Effector CD8-positive, alpha-beta T cell (primary cell): ENCODE data around the gene PRICKLE1.

Experiments used
- DNase-seq: peaks from one replicate; lab custom pipeline; 2025; lab: John Stamatoyannopoulos, UW

Gene PRICKLE1

GRCh38 chr12:42450248-42450647 lies 139.3 kb downstream of the PRICKLE1 start:
- no peak for DNase-seq

DNA sequence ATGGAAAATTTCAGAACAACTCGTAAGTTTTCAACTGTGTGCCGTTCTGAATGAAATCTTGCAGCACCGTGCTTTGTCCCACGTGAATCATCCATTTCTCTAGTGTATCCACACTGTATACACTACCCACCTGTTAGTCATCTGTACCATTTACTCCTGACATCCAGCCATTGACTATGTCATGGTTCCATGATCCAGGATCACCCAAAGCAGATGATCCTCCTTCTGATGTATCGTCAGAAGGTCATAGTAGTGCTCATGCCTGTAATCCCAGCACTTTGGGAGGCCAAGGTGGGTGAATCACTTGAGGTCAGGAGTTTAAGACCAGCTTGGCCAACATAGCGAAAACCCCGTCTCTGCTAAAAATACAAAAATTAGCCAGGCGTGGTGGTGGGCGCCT lies 140.7 kb downstream of the PRICKLE1 start:
- no peak for DNase-seq

DNA sequence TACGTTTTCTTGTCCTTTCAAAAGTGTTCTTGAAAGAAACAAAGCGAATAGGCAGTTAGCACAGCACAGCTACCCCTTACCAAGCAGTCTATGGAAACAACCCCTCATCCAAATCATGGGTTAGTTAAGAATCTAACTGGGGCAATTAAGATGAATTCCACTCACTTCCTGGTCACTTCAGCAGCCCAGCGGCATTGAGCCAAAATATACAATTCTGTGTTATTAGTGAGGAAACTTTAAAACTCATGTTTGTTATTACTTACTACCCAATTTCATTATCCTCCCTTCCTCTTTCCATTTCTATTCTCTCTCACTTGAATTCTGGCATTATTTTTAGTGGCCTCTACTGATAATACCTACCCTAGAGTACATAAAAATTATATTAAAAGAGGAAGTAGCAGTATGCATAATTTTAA lies 142.2 kb downstream of the PRICKLE1 start:
- no peak for DNase-seq

GRCh38 chr12:42446761-42447160 lies 142.8 kb downstream of the PRICKLE1 start:
- no peak for DNase-seq

- DNase-seq = no peak
Observed at GRCh38 chr12:42445891-42446290, 143.7 kb downstream of the PRICKLE1 start.

- DNase-seq = no peak
Observed at GRCh38 chr12:42444192-42444943, 145.2 kb downstream of the PRICKLE1 start.

DNA sequence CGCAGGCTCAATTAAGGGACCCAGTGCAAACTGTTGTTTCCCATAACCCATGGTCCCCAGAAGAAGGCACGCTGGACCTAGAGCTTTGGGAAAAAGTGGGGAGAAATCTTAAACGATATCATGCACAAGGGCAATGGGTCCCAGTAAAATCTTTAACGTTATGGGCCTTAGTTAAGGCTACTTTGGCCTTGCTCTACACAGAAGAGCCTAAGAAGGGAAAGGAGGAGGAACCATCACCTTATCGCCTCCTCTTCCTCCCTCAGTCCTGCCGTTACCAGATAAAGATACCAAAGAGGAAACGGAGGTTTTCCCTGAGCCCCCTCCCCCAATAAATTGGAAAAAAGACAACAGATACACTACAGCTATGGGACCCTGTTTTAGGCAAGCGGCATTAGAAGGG lies 146.7 kb downstream of the PRICKLE1 start:
- no peak for DNase-seq

DNA sequence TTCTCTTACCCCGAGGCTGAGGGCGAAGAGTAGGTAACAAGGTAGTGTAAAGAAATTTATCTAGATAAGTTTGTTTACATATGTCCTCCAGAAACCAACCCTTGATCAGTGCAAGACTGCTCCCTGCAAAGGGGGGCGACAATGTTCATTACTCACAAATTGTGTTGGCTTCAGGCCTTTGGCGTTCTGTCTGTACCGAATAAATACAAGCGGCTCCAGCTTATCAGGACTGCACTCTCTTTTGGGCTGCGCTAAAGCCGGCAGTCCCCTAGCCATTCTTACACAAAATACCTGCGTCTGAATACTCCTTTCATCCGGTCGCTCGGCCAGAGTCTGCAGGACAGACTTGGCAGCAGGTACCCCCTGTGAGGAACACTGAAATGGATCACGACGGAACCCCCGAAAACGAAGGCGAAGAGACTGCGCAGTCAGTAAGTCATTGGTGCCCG lies 147.2 kb downstream of the PRICKLE1 start:
- no peak for DNase-seq

DNA sequence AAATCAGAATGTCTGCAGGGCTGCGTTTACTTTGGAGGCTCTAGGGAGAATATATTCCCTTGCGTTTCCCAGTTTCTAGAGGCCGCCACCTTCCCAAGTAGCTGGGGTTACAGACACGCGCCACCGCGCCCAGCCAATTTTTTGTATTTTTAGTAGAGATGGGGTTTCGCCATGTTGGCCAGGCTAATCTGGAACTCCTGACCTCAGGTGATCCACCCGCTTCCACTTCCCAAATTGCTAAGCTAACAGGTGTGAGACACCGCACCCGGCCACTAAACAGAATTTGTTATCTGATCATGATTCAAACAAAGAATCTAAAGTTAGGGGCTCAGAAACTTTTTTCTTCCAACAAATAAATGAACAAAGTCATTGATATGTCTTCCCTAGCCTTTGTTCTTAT lies 148.9 kb downstream of the PRICKLE1 start:
- DNase-seq = no peak

DNA sequence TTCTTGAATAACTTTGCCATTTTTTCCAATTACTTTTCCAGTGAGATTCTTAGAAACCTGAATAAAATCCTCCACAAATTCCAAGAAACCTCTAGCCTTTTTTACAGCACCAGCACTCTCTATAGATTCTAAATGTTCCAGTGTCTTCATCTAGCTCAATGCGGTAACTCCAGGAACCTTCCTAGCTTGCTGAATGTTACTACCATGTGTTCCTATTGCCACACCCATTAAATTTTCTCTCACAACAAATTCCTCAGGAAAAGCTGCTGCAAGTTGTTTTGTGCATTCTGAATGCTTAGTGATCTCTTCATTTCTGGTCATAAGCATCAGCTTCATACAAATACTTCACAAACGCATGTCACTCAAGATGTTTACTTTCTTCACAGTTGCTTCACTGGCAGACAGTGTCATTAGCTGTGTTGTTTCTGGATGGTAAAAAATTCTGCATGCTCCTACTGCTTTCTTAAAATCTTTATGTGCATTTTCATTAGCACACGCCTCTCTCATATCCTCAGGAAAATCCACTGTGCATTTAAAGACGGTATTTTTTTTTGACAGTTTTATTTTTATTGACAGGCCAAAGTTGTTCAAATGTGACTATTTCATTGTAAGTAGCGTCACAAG lies 156.9 kb downstream of the PRICKLE1 start:
- no peak for DNase-seq

DNA sequence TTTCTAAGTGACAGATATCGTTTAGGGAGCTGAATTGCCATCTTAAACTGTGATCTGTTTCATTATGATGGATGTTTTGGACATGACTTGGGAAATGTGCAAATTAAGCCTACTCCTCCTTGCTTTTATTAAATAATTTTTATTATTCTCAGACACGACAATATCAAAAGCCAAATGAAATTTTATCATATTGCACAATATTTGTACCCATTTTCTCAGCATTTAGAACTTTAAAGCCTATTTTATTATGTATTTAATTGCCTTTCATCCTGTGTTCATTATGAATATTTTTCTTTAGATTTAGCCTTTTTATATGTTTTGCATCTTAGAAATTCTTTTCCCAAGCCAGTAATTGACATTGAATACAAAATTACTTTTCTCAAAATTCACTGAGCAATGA lies 160.7 kb downstream of the PRICKLE1 start:
- DNase-seq = no peak

- DNase-seq = no peak
Observed at GRCh38 chr12:42426746-42427145, 162.8 kb downstream of the PRICKLE1 start.

- DNase-seq = no peak
Observed at GRCh38 chr12:42422785-42423184, 166.8 kb downstream of the PRICKLE1 start.

DNA sequence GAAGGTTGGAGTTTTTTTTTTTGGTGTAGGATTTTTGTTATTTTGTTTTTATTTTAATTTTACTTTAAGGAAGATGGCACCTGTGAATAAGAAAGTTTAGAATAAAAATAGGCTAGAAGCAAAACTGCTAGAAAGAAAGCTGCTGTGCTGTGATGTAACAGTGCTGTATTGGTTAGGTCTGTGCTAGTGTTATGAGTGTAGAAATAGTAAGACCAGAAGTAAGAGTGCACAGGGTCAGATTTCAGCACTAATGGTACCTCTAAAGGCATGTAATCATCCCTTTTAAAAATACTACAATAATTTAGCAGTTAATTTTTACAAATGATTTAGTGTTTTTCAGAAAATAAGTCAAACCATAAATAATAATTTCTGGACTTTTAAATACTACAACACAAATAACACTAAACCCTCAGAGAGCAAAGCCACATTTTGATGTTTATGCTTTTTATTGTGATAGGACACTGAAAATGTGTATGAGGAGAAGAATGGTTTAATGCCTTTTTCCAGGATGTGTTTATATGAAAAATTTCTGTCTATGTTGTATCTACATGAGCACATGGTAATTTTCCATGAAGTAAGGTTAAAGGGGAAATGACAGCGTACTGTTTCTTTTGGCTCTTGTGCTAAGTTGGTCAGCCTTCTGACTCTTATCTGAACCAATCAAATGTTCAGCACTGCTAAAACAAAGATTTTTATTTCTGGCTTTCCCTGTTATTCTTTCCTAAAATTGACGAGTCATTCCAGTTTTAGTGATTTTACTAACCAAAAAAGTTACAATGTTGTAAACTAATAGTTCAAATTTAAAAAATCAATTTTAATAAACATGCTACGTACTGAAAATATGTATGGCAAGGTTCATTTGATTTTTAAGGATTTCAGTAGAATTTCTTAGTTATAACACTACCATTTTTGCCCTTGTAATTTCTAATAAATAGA lies 167.4 kb downstream of the PRICKLE1 start:
- no peak for DNase-seq

DNA sequence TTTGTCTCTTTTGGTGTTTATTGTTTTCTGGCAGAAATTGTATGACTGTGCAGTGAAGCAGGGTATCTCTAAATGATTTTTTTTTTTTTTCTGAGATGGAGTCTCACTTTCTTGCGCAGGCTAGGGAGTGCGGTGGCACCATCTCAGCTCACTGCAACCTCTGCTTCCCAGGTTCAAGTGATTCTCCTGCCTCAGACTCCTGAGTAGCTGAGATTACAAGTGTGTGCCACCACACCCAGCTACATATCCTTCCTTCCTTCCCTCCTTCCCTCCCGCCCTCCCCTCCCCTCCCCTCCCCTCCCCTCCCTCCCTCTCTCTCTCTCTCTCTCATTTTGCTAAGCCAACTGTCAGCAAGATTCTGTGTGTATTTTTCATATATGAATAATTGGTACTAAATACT lies 169.2 kb downstream of the PRICKLE1 start:
- no peak for DNase-seq

- no peak for DNase-seq
Observed at GRCh38 chr12:42410340-42410739, 179.2 kb downstream of the PRICKLE1 start.

DNA sequence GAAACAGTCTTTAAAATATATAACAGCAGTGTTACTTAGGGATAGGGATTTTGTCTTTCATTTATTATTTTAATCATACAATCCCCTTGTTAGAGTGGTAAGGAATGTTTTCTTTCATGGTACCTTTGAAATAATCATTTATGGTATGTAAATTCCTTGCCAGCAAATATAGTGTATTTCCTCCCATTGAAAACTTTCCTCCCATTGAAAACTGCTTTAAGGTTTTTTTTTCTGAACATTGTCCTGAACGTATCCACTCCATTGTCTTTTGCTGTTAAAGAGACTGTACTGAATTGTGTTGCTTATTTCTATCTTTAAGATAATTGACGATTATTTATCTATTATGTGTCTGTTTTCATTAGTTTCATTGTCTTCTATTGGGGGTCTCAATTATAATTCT lies 180.1 kb downstream of the PRICKLE1 start:
- no peak for DNase-seq

DNA sequence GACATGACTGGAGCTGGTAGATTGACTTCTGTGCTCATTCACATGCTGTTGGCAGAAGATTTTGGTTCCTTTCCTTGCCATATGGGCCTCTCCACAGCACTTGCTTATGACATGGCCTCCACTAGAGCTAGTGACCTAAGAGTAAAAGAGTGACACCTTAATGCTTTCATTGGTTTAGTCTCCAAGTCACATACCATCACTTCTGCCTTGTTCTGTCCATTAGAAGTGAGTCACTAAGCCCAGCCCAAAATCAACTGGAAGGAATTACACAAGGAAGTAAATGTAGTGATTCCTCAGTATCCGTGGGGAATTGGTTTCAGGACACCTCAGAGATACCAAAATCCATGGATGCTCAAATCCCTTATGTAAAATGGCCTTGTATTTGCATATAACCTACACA lies 182.2 kb downstream of the PRICKLE1 start:
- DNase-seq = no peak
